ENCODE measurements around the gene TRRAP. TPM values are rescaled to one million over a fixed set of nuclear protein-coding genes. Genes with fewer than 3 reads are reported as not detected.

TRRAP gene
- total and polyA plus RNA-seq, 2 of the 8 experiments (the other 6 are each of a cell fraction or from before 2014, with no cell fraction given): 21.7 to 48.6 TPM

DNA sequence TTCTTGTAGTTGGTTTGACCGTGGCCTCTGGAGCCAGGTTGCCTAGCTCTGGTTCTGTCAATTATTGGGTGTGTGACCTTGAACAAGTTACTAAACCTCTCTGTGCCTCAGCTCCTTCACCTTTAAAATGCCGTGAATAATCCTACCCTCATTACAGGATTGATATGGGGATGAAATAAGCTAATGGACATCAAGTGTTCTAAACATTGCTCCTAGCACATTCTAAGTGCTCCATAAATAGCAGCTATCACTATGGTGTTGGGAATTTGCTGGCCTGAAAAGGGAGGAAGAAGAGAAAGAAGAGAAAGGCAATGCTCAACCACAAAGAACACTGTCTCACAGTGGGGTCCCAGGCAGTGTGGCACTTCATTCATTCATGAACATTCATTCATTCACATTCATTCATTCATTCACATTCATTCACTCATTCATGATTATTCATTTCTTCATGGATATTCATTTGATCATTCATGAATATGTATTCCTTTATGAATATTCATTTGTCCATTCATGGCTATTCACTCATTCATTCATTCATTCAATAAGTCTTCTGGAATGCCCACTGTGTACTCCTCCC is 47.3 kb upstream of the TRRAP start:
- Histone ChIP-seq H2BK12ac (ENCODE audit: low read depth, low read length) (no peak overlapping the region), H2BK20ac (ENCODE audit: low read length) (no peak overlapping the region), H3K79me2 (ENCODE audit: control insufficient read depth in 1 of 2, insufficient read depth in 2 of 2, low read length in 2 of 2) (no peaks in the 10 kb centered on the region), H3K23me2 (ENCODE audit: low read depth, low read length) (no peaks in the 10 kb centered on the region), H3K27ac (ENCODE audit: low read depth, low read length) (no peak overlapping the region), H4K5ac (ENCODE audit: insufficient read length, low read depth, low read length) (no peak overlapping the region), H2BK120ac (replicated peaks; ENCODE audit: low read depth, low read length) (no peak overlapping the region), H3K23ac (ENCODE audit: insufficient read length) (no peak overlapping the region), H3K9me3 (ENCODE audit: insufficient read depth in 2 of 2, low read depth in 1 of 2, low read length in 1 of 2) (no peaks in the 10 kb centered on the region), H2AK5ac (ENCODE audit: low read depth, low read length) (no peak overlapping the region), H3K4me3 (ENCODE audit: extremely low read depth in 1 of 4, insufficient read depth in 2 of 4, low read depth in 3 of 4, low read length in 4 of 4) (no peak overlapping the region), H3K4ac (replicated peaks; ENCODE audit: insufficient read length, low read depth, low read length) (no peak overlapping the region), H4K91ac (replicated peaks; ENCODE audit: insufficient read length, low read length) (no peak overlapping the region), H3K56ac (replicated peaks; ENCODE audit: insufficient read length, low read depth, low read length) (no peak overlapping the region), H2BK15ac (ENCODE audit: low read length) (no peak overlapping the region), H3K36me3 (ENCODE audit: control insufficient read depth in 2 of 4, insufficient read depth in 4 of 4, low read length in 3 of 4) (no peaks in the 10 kb centered on the region), H3K18ac (ENCODE audit: extremely low read depth, low read length) (no peak overlapping the region), H3K27me3 (replicated peaks in 1 of 4; ENCODE audit: control insufficient read depth in 3 of 4, extremely low read depth in 1 of 4, insufficient read depth in 3 of 4, low read length in 3 of 4) (no peaks in the 10 kb centered on the region), H4K20me1 (replicated peaks in 1 of 2; ENCODE audit: control insufficient read depth in 1 of 2, insufficient read depth in 2 of 2, low read length in 2 of 2) (no peaks in the 10 kb centered on the region), H2AFZ (ENCODE audit: low read length) (no peak overlapping the region), H2BK5ac (ENCODE audit: low read depth, low read length) (no peak overlapping the region), H3K14ac (ENCODE audit: insufficient read length) (no peak overlapping the region), H3K4me1 (replicated peaks in 1 of 4; ENCODE audit: control insufficient read depth in 3 of 4, insufficient read depth in 4 of 4, low read length in 3 of 4) (peaks cover 0 to 15% (median 7%) of the 10 kb centered on the region in 4 experiments; a peak in 6 of 7 replicates), H3K4me2 (ENCODE audit: insufficient read depth in 1 of 2, low read depth in 2 of 2, low read length in 2 of 2) (no peak overlapping the region), H3K79me1 (ENCODE audit: low read depth, low read length) (no peaks in the 10 kb centered on the region), H3K9ac (replicated peaks in 1 of 4; ENCODE audit: extremely low read depth in 1 of 4, low read depth in 3 of 4, low read length in 3 of 4) (no peak overlapping the region), H4K8ac (ENCODE audit: extremely low read depth, insufficient read depth, low read length) (no peak overlapping the region)
- no peak for FAIRE-seq
- CTCF ChIA-PET (ENCODE audit: partially characterized antibody): interaction anchor here (0.6 to 17.3 kb wide), 58 partner anchors 9 to 537 kb away, joined by 3 to 365 read pairs (median 4); partner anchors contain the start of genes NPTX2 and TRRAP
- POLR2A ChIA-PET (ENCODE audit: partially characterized antibody): interaction anchor here (1.0 kb wide), 1 partner anchor 57 kb away, joined by 3 read pairs; no protein-coding TSS in a partner anchor
- TF ChIP-seq NRF1 (IDR thresholded peaks at IDR 0.05; ENCODE audit: low read depth, low read length) (no peak), MAFK (IDR thresholded peaks at IDR 0.05; ENCODE audit: low read depth, low read length) (no peak), HDAC6 (IDR thresholded peaks at IDR 0.05; ENCODE audit: low read depth, low read length) (no peak), RBBP5 (IDR thresholded peaks at IDR 0.05; ENCODE audit: borderline replicate concordance, low read depth, low read length) (no peak), JUND (IDR thresholded peaks at IDR 0.05; ENCODE audit: low read length) (no peak), EZH2 (IDR thresholded peaks at IDR 0.05; ENCODE audit: low read depth, low read length, severe bottlenecking) (no peak), RNF2 (IDR thresholded peaks at IDR 0.05; ENCODE audit: borderline replicate concordance, low read depth, low read length, missing control alignments, poor library complexity, severe bottlenecking) (no peak)
- TF ChIP-seq, protein P1, sequence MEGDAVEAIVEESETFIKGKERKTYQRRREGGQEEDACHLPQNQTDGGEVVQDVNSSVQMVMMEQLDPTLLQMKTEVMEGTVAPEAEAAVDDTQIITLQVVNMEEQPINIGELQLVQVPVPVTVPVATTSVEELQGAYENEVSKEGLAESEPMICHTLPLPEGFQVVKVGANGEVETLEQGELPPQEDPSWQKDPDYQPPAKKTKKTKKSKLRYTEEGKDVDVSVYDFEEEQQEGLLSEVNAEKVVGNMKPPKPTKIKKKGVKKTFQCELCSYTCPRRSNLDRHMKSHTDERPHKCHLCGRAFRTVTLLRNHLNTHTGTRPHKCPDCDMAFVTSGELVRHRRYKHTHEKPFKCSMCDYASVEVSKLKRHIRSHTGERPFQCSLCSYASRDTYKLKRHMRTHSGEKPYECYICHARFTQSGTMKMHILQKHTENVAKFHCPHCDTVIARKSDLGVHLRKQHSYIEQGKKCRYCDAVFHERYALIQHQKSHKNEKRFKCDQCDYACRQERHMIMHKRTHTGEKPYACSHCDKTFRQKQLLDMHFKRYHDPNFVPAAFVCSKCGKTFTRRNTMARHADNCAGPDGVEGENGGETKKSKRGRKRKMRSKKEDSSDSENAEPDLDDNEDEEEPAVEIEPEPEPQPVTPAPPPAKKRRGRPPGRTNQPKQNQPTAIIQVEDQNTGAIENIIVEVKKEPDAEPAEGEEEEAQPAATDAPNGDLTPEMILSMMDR (IDR thresholded peaks at IDR 0.05; ENCODE audit: control extremely low read depth in 1 of 3, insufficient read depth in 1 of 3, low read depth in 1 of 3, low read length in 3 of 3): no peak
- DNase-seq (ENCODE audit: low read depth in 1 of 2, low spot score in 2 of 2): no peak
- WGBS, 2 experiments (ENCODE audit: extremely low coverage in 1 of 2, insufficient coverage in 1 of 2, insufficient read length in 1 of 2, insufficient replicate concordance in 2 of 2, low coverage in 1 of 2, low lambda C conversion rate in 2 of 2, missing lambda C conversion rate in 1 of 2): 76% methylated on average over 2 of the region's 2 CpGs; no CpG with 5 or more reads in 1 of the 2 experiments

Data from H1 (cell line).